Gastroesophageal sphincter (tissue), 3 donors: ENCODE measurements around the gene NBPF6.

Experiments
- CTCF ChIP-seq, 4 experiments: fragments of 200-600 bp in 2 of 4; fragments of 450-650 bp in 2 of 4; sonication (generic) in 1 of 4; IDR thresholded peaks; one replicate each; pipeline ENCODE4 v1.5.1; 2017 to 2019; ENCODE audit warnings: antibody characterized with exemption in 4 of 4, mild to moderate bottlenecking in 2 of 4, moderate library complexity in 2 of 4
- EP300 ChIP-seq: sonication (generic); formaldehyde crosslinking; IDR thresholded peaks from one replicate; pipeline ENCODE4 v1.6.1; 2017; ENCODE audit warnings: antibody characterized with exemption, mild to moderate bottlenecking
- POLR2A ChIP-seq, 2 donors: fragments of 450-650 bp; IDR thresholded peaks; one replicate each; pipeline ENCODE4 v1.6.1; 2017; ENCODE audit warnings: antibody characterized with exemption in 2 of 2, mild to moderate bottlenecking in 2 of 2, moderate library complexity in 1 of 2
- POLR2AphosphoS5 ChIP-seq: sonication (generic); formaldehyde crosslinking; IDR thresholded peaks from one replicate; pipeline ENCODE4 v1.6.1; 2017; ENCODE audit warnings: antibody characterized with exemption

GRCh38 chr1:108512239-108513043 is 62.3 kb downstream of the NBPF6 start:
- peak; percentile 57 to 89 (median 84) for TF ChIP-seq CTCF (IDR thresholded peaks at IDR 0.05)
- no peak for TF ChIP-seq POLR2AphosphoS5
- no peak for TF ChIP-seq POLR2A (IDR thresholded peaks at IDR 0.05)
- no peak for TF ChIP-seq EP300
